Cardiac muscle cell (in vitro differentiated cells and primary cell): Measurements from ENCODE around the gene FAM193A. TPM values are rescaled to one million over a fixed set of nuclear protein-coding genes. Genes with fewer than 3 reads are reported as not detected.
A peak's percentile ranks its signal among the peaks of the same experiment; 100 is the strongest.

Experiments used
- DNase-seq, 2 donors: peaks; one replicate each; pipeline versions ENCODE4 v3.0.0 to v3.0.0-alpha.2; 2010 to 2017; ENCODE audit warnings: low read depth in 1 of 2, low spot score in 1 of 2
- H3K27ac ChIP-seq: fragments of 200-600 bp; sonication (generic); 2 replicates; pipeline ENCODE4 v1.5.1; 2016
- H3K27me3 ChIP-seq: fragments of 200-600 bp; sonication (generic); 2 replicates; pipeline ENCODE4 v1.6.0; 2016; ENCODE audit warnings: control low read depth
- H3K36me3 ChIP-seq: fragments of 200-600 bp; sonication (generic); 2 replicates; pipeline ENCODE4 v1.5.1; 2016; ENCODE audit warnings: control low read depth
- H3K4me1 ChIP-seq: fragments of 200-600 bp; sonication (generic); 2 replicates; pipeline ENCODE4 v1.8.1; 2017; ENCODE audit warnings: low read depth, mild to moderate bottlenecking, mixed run types
- H3K4me3 ChIP-seq: fragments of 200-600 bp; sonication (generic); 2 replicates; pipeline ENCODE4 v1.5.1; 2016; ENCODE audit warnings: mild to moderate bottlenecking
- H3K9me3 ChIP-seq: fragments of 200-600 bp; sonication (generic); 2 replicates; pipeline ENCODE4 v1.5.1; 2017; ENCODE audit warnings: low read depth, mild to moderate bottlenecking, control low read depth
- CTCF ChIP-seq: IDR thresholded peaks from 2 replicates; pipeline ENCODE4 v1.5.1; 2012; ENCODE audit warnings: low read depth, mild to moderate bottlenecking, low read length
- polyA plus RNA-seq: library from polyadenylated mRNA; unstranded; fragments of >200 nt; fragmentation: Nextera tagmentation; extraction: Ambion mirVana; gene quantifications from 2 replicates; pipeline ENCODE4 v1.2.1, GENCODE V29; 2016
- total RNA-seq: library from RNA; depleted of rRNA; stranded (reverse); fragments of >200 nt; gene quantifications from 2 replicates; pipeline ENCODE4 v1.2.3, GENCODE V29; 2016

FAM193A gene
- total and polyA plus RNA-seq, 2 experiments from 2014 or later, result 12.0 to 34.0 TPM

GRCh38 chr4:2572866-2573265 lies 36.4 kb downstream of the FAM193A start:
- H3K4me3 ChIP-seq, result no peak overlapping the region
- H3K27ac ChIP-seq, result no peak overlapping the region
- no peaks in the 10 kb centered on the region for H3K27me3 ChIP-seq
- DNase-seq, result no peak
- H3K36me3 ChIP-seq, result peaks cover 2% of the 10 kb centered on the region
- H3K4me1 ChIP-seq, result peaks cover 5% of the 10 kb centered on the region
- no peak for TF ChIP-seq CTCF
- H3K9me3 ChIP-seq, result no peaks in the 10 kb centered on the region

- DNase-seq, result no peak
- peak overlapping the region; percentile 39 for H3K27ac ChIP-seq
- no peaks in the 10 kb centered on the region for H3K9me3 ChIP-seq
- no peak for TF ChIP-seq CTCF
- no peak overlapping the region for H3K4me3 ChIP-seq
- no peaks in the 10 kb centered on the region for H3K27me3 ChIP-seq
- no peaks in the 10 kb centered on the region for H3K36me3 ChIP-seq
- peaks cover 5% of the 10 kb centered on the region for H3K4me1 ChIP-seq
These were observed 37.6 kb downstream of the FAM193A start for GRCh38 chr4:2574009-2574408.

- Histone ChIP-seq H3K27ac (no peak overlapping the region), H3K27me3 (no peaks in the 10 kb centered on the region), H3K4me3 (no peak overlapping the region), H3K9me3 (no peaks in the 10 kb centered on the region), H3K4me1 (peaks cover 5% of the 10 kb centered on the region), H3K36me3 (no peaks in the 10 kb centered on the region)
- DNase-seq, result no peak
- TF ChIP-seq CTCF, result no peak
These were observed 38.4 kb downstream of the FAM193A start for GRCh38 chr4:2574863-2575262.

GRCh38 chr4:2576290-2576689 lies 39.8 kb downstream of the FAM193A start:
- DNase-seq, result no peak
- Histone ChIP-seq H3K4me1 (no peaks in the 10 kb centered on the region), H3K4me3 (no peak overlapping the region), H3K27ac (no peak overlapping the region), H3K36me3 (no peaks in the 10 kb centered on the region), H3K9me3 (no peaks in the 10 kb centered on the region), H3K27me3 (no peaks in the 10 kb centered on the region)
- TF ChIP-seq CTCF, result no peak

GRCh38 chr4:2578106-2578505 lies 41.7 kb downstream of the FAM193A start:
- Histone ChIP-seq H3K36me3 (no peaks in the 10 kb centered on the region), H3K4me3 (no peak overlapping the region), H3K27ac (no peak overlapping the region), H3K27me3 (no peaks in the 10 kb centered on the region), H3K9me3 (no peaks in the 10 kb centered on the region), H3K4me1 (peaks cover 9% of the 10 kb centered on the region)
- DNase-seq, result no peak
- TF ChIP-seq CTCF, result no peak

- no peak for DNase-seq
- no peaks in the 10 kb centered on the region for H3K36me3 ChIP-seq
- no peaks in the 10 kb centered on the region for H3K27me3 ChIP-seq
- no peak overlapping the region for H3K4me3 ChIP-seq
- H3K4me1 ChIP-seq, result peaks cover 10% of the 10 kb centered on the region
- no peaks in the 10 kb centered on the region for H3K9me3 ChIP-seq
- H3K27ac ChIP-seq, result no peak overlapping the region
- TF ChIP-seq CTCF, result no peak
These were observed 43.5 kb downstream of the FAM193A start for GRCh38 chr4:2579910-2580309.
